HG03457 (cell line): ENCODE measurements around the gene TBCB.
"Not testable (repeated sequence)": the region's sequence is repeated elsewhere in the genome, so short reads cannot be mapped to it uniquely, and the experiment has no call there.

ENCODE experiments used
- ATAC-seq: cut with Tn5 transposase; IDR thresholded peaks from one replicate; pipeline ENCODE4 v1.9.1; 2021; ENCODE audit warnings: moderate number of reproducible peaks; ENCODE audit not compliant: unreplicated experiment

Gene TBCB

GRCh38 chr19:36115453-36116343 is at the start of gene TBCB:
Gene TBCB, plus strand, starts transcription at chr19:36115468. Its CDS starts 93 bp downstream, at chr19:36115561.
- ATAC-seq: no peak

- no peak for ATAC-seq
Measured at GRCh38 chr19:36067681-36068080, 47.6 kb upstream of the TBCB start.

- not testable (repeated sequence) for ATAC-seq
Measured at GRCh38 chr19:36068810-36069499, 46.3 kb upstream of the TBCB start.

GRCh38 chr19:36072081-36072480 is 43.2 kb upstream of the TBCB start:
- ATAC-seq: no peak

- ATAC-seq: no peak
Measured at GRCh38 chr19:36073121-36073876, 42.0 kb upstream of the TBCB start.

- ATAC-seq: no peak
Measured at GRCh38 chr19:36079389-36079945, 35.8 kb upstream of the TBCB start.

- ATAC-seq: no peak
Measured at GRCh38 chr19:36081385-36081784, 33.9 kb upstream of the TBCB start.

GRCh38 chr19:36081894-36082293 is 33.4 kb upstream of the TBCB start:
- ATAC-seq: no peak

GRCh38 chr19:36082916-36083315 is 32.4 kb upstream of the TBCB start:
- no peak for ATAC-seq

- ATAC-seq: no peak
Measured at GRCh38 chr19:36084231-36085009, 30.8 kb upstream of the TBCB start.

- no peak for ATAC-seq
Measured at GRCh38 chr19:36086326-36086725, 28.9 kb upstream of the TBCB start.

GRCh38 chr19:36089847-36090246 is 25.4 kb upstream of the TBCB start:
- ATAC-seq: no peak

- no peak for ATAC-seq
Measured at GRCh38 chr19:36090910-36091695, 24.2 kb upstream of the TBCB start.

- ATAC-seq: no peak
Measured at GRCh38 chr19:36092566-36092965, 22.7 kb upstream of the TBCB start.

GRCh38 chr19:36093146-36093662 is 22.1 kb upstream of the TBCB start:
- ATAC-seq: no peak

- no peak for ATAC-seq
Measured at GRCh38 chr19:36093687-36094086, 21.6 kb upstream of the TBCB start.

GRCh38 chr19:36097036-36097435 is 18.2 kb upstream of the TBCB start:
- ATAC-seq: no peak

GRCh38 chr19:36099166-36099785 is 16.0 kb upstream of the TBCB start:
- no peak for ATAC-seq

- no peak for ATAC-seq
Measured at GRCh38 chr19:36100476-36100875, 14.8 kb upstream of the TBCB start.
